Gastroesophageal sphincter (tissue), 2 donors: ENCODE data around the gene NECTIN1.

Experiments
- POLR2A ChIP-seq, 2 donors: fragments of 450-650 bp; IDR thresholded peaks; one replicate each; pipeline ENCODE4 v1.6.1; 2017; ENCODE audit warnings: antibody characterized with exemption in 2 of 2, mild to moderate bottlenecking in 2 of 2, moderate library complexity in 1 of 2
- POLR2AphosphoS5 ChIP-seq: sonication (generic); formaldehyde crosslinking; IDR thresholded peaks from one replicate; pipeline ENCODE4 v1.6.1; 2017; ENCODE audit warnings: antibody characterized with exemption

DNA sequence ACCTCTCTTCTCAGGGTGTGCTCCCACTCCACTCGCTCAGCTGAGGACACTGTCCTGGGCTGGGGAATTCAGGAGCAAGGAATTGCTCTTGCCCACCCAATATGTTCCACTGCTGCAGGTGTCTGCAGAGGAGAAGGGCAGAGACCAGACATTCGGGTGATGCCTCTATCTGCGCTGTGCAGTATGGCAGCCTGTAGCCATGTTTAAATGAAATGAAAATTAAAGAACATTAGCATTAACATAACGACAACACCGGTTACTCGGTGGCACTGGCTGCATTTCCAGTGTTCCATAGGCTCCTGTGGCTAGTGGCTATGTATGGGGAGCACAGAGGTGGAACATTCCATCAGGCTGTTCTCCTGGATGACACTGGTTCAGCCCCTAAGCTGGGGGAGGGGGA, 104.4 kb downstream of the NECTIN1 start:
- no peak for TF ChIP-seq POLR2AphosphoS5
- no peak for TF ChIP-seq POLR2A (IDR thresholded peaks at IDR 0.05)
